Measurements from ENCODE around the gene GPX2.

DNA sequence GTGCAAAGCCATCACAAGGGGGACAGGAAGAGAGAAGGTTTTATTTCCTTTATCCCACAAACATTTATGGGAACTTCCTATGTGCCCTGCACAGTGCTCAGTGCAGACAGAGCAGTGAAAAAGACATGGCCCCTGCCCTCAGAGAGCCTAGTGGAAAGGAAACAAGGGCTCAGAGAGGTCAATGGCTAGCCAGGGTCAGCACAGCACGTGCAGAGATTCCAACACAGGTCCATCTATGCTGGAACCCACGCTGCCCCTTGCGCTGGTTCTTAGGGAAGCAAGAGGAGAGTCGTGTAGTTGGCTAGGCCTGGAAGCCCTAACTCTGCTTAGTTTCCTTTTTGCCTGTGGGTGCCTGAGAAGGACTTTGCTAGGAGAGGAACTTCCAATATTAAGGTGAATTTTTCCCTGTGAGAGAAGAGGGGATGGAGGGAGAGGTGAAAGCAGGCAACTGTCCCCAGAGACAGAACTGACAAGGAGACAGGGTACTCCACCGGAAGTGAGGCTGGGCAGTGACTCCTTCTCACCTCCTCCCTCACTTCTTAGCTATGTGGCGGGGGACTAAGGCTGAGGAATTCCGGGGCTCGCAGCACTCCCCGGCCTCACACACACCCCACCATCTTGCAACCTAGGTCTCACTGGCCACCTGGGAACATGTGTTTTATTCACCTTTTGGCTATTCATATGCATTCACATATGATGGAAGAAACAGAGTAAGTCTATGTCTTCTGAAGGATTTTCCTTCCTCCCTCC is 12.1 kb upstream of the GPX2 start:
- TF ChIP-seq, protein P1, sequence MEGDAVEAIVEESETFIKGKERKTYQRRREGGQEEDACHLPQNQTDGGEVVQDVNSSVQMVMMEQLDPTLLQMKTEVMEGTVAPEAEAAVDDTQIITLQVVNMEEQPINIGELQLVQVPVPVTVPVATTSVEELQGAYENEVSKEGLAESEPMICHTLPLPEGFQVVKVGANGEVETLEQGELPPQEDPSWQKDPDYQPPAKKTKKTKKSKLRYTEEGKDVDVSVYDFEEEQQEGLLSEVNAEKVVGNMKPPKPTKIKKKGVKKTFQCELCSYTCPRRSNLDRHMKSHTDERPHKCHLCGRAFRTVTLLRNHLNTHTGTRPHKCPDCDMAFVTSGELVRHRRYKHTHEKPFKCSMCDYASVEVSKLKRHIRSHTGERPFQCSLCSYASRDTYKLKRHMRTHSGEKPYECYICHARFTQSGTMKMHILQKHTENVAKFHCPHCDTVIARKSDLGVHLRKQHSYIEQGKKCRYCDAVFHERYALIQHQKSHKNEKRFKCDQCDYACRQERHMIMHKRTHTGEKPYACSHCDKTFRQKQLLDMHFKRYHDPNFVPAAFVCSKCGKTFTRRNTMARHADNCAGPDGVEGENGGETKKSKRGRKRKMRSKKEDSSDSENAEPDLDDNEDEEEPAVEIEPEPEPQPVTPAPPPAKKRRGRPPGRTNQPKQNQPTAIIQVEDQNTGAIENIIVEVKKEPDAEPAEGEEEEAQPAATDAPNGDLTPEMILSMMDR (IDR thresholded peaks at IDR 0.05) = no peak
- TF ChIP-seq ZFX (IDR thresholded peaks at IDR 0.05; ENCODE audit: borderline replicate concordance) = no peak

Measured in 22Rv1 (cell line).